HepG2 (cell line): ENCODE data around the gene RHOBTB1. TPM values are rescaled to one million over a fixed set of nuclear protein-coding genes. Genes with fewer than 3 reads are reported as not detected.

Experiments used
- CEBPG ChIP-seq: IDR thresholded peaks from 2 replicates; pipeline ENCODE4 v1.6.1; 2016
- CENPT ChIP-seq: sonication (generic); formaldehyde crosslinking; IDR thresholded peaks from 2 replicates; pipeline ENCODE4 v1.8.0; 2022; ENCODE audit warnings: low read depth, mild to moderate bottlenecking, moderate library complexity, missing genetic modification reagents
- CREB1 ChIP-seq, 2 experiments: fragments of 450-650 bp in 1 of 2; IDR thresholded peaks; 2 replicates each; pipeline ENCODE4 v1.6.1; 2016 to 2017; ENCODE audit warnings: control low read depth in 1 of 2, mild to moderate bottlenecking in 1 of 2, missing compliant biosample characterization in 1 of 2, missing genetic modification characterization in 1 of 2
- HHEX ChIP-seq: IDR thresholded peaks from 2 replicates; pipeline ENCODE4 v1.6.1; 2016; ENCODE audit warnings: control low read depth
- ISX ChIP-seq: sonication (generic); formaldehyde crosslinking; conservative IDR thresholded peaks from 2 replicates; pipeline ENCODE4 v1.5.0; 2020; ENCODE audit warnings: missing genetic modification reagents
- KLF13 ChIP-seq: sonication (generic); formaldehyde crosslinking; IDR thresholded peaks from 2 replicates; pipeline ENCODE4 v1.4.0; 2020; ENCODE audit warnings: mild to moderate bottlenecking, missing genetic modification reagents
- NONO ChIP-seq, 2 experiments: fragments of 450-650 bp in 1 of 2; sonication (generic) in 1 of 2; formaldehyde crosslinking in 1 of 2; IDR thresholded peaks in 1 of 2; conservative IDR thresholded peaks in 1 of 2; 2 replicates each; pipeline versions ENCODE4 v1.6.1 to v1.8.0; 2017 to 2022; ENCODE audit warnings: mild to moderate bottlenecking in 1 of 2, missing genetic modification reagents in 1 of 2, moderate library complexity in 1 of 2
- RBFOX2 ChIP-seq: fragments of 200-400 bp; formaldehyde crosslinking; IDR thresholded peaks from 2 replicates; pipeline ENCODE4 v1.6.1; 2017; ENCODE audit warnings: low read depth, mild to moderate bottlenecking, low read length
- SIX4 ChIP-seq: sonication (generic); formaldehyde crosslinking; IDR thresholded peaks from 2 replicates; pipeline ENCODE4 v1.4.0; 2020; ENCODE audit warnings: missing genetic modification reagents
- SRSF1 ChIP-seq: fragments of 200-400 bp; formaldehyde crosslinking; optimal IDR thresholded peaks from 2 replicates; pipeline ENCODE3; 2017; ENCODE audit warnings: mild to moderate bottlenecking, low read depth, low read length, moderate library complexity
- TAF15 ChIP-seq: fragments of 200-400 bp; formaldehyde crosslinking; IDR thresholded peaks from one replicate; pipeline ENCODE4 v1.6.1; 2018; ENCODE audit warnings: mild to moderate bottlenecking, low read depth, low read length; ENCODE audit not compliant: poor library complexity, severe bottlenecking
- ZNF20 ChIP-seq: sonication (generic); formaldehyde crosslinking; IDR thresholded peaks from 2 replicates; pipeline ENCODE4 v1.4.0; 2020; ENCODE audit warnings: mild to moderate bottlenecking, moderate library complexity, missing genetic modification reagents
- ZNF263 ChIP-seq: sonication (generic); formaldehyde crosslinking; IDR thresholded peaks from 2 replicates; pipeline ENCODE4 v1.4.0; 2020; ENCODE audit warnings: missing genetic modification reagents
- ZNF282 ChIP-seq: fragments of 450-650 bp; IDR thresholded peaks from 2 replicates; pipeline ENCODE4 v1.6.1; 2018; ENCODE audit not compliant: partially characterized antibody
- ZNF343 ChIP-seq: sonication (generic); formaldehyde crosslinking; IDR thresholded peaks from 2 replicates; pipeline ENCODE4 v1.4.0; 2020; ENCODE audit warnings: mild to moderate bottlenecking, missing genetic modification reagents
- ZNF446 ChIP-seq: sonication (generic); formaldehyde crosslinking; IDR thresholded peaks from 2 replicates; pipeline ENCODE4 v1.5.0; 2020; ENCODE audit warnings: mild to moderate bottlenecking, missing genetic modification reagents
- ZNF530 ChIP-seq: sonication (generic); formaldehyde crosslinking; IDR thresholded peaks from 2 replicates; pipeline ENCODE4 v1.5.0; 2020; ENCODE audit warnings: low read depth, mild to moderate bottlenecking, missing genetic modification reagents
- ZNF616 ChIP-seq: sonication (generic); formaldehyde crosslinking; IDR thresholded peaks from 2 replicates; pipeline ENCODE4 v1.5.0; 2020; ENCODE audit warnings: low read depth, mild to moderate bottlenecking, missing genetic modification reagents
- ZNF629 ChIP-seq: sonication (generic); formaldehyde crosslinking; conservative IDR thresholded peaks from 2 replicates; pipeline ENCODE4 v1.5.0; 2020; ENCODE audit warnings: missing genetic modification reagents
- ZSCAN12 ChIP-seq: sonication (generic); formaldehyde crosslinking; IDR thresholded peaks from 2 replicates; pipeline ENCODE4 v1.9.0; 2021; ENCODE audit warnings: mild to moderate bottlenecking, missing genetic modification reagents
- polyA plus RNA-seq, 8 experiments: library from polyadenylated mRNA; depleted of rRNA in 3 of 8; stranded (reverse) in 7 of 8; unstranded in 1 of 8; fragments of >200 nt; fragmentation: Illumina TruSeq in 4 of 8; extraction: Trizol in 4 of 8; gene quantifications; 2 replicates each; pipeline versions ENCODE4 v1.2.1 to v1.2.3, GENCODE V29; 2011 to 2016; ENCODE audit warnings: low read depth in 4 of 8, missing spikeins in 1 of 8, mixed read lengths in 1 of 8; ENCODE audit not compliant: insufficient read depth in 1 of 8
- total RNA-seq, 5 experiments: library from RNA; depleted of rRNA; stranded (reverse); fragments of >200 nt; fragmentation: Illumina TruSeq; extraction: Trizol; gene quantifications; 2 replicates each; pipeline ENCODE4 v1.2.3, GENCODE V29; 2016; ENCODE audit warnings: low read depth in 1 of 5
- TF ChIP-seq, protein P1 (sequence below): sonication (generic); formaldehyde crosslinking; IDR thresholded peaks from 2 replicates; pipeline ENCODE4 v1.4.0; 2020; ENCODE audit warnings: mild to moderate bottlenecking, missing genetic modification reagents
- TF ChIP-seq, protein P2 (sequence below): IDR thresholded peaks from 2 replicates; pipeline ENCODE4 v1.6.1; 2012; ENCODE audit warnings: low read depth, low read length, improper control_type of control experiment
- TF ChIP-seq, protein P3 (sequence below): conservative IDR thresholded peaks from 2 replicates; pipeline ENCODE4 v1.6.1; 2018; ENCODE audit warnings: missing genetic modification reagents

The RHOBTB1 gene
- total and polyA plus RNA-seq, 2 of the 13 experiments (the other 11 are each of a cell fraction or from before 2014, with no cell fraction given): 18.8 to 59.5 TPM

DNA sequence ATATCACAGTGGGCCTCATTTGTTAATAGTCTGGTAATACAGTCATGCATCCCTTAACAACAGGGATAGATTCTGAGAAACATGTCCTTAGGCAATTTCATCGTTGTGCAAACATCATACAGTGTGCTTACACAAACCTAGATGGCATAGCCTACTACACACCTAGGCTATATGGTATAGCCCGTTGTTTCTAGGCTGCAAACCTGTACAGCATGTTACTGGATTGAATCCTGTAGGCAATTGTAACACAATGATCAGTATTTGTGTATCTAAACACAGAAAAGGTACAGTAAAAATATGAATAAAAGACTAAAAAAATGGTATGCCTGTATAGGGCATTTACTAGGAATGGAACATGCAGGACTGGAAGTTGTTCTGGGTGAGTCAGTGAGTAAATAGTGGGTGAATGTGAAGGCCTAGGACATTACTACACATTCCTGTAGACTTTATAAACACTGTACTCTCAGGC lies 12.0 kb upstream of the RHOBTB1 start (continued):
- TF ChIP-seq ZNF530 (CRISPR knock-in tag) (no peak), ZSCAN12 (CRISPR knock-in tag) (no peak), TAF15 (no peak), SRSF1 (no peak), ISX (CRISPR knock-in tag) (no peak), ZNF343 (CRISPR knock-in tag) (no peak), HHEX (CRISPR knock-in tag) (no peak), SIX4 (CRISPR knock-in tag) (no peak), ZNF20 (no peak), NONO (IDR thresholded peaks at IDR 0.05) (no peak), NONO (CRISPR knock-in tag; conservative IDR thresholded peaks at IDR 0.05) (no peak), ZNF263 (CRISPR knock-in tag) (no peak), ZNF282 (no peak), ZNF629 (no peak), CREB1 (IDR thresholded peaks at IDR 0.05) (no peak), CREB1 (CRISPR knock-in tag; IDR thresholded peaks at IDR 0.05) (no peak), CENPT (CRISPR knock-in tag) (no peak), ZNF446 (CRISPR knock-in tag) (no peak), RBFOX2 (no peak), KLF13 (no peak), CEBPG (peak; percentile 76), ZNF616 (CRISPR knock-in tag) (no peak)
- TF ChIP-seq, protein P1, sequence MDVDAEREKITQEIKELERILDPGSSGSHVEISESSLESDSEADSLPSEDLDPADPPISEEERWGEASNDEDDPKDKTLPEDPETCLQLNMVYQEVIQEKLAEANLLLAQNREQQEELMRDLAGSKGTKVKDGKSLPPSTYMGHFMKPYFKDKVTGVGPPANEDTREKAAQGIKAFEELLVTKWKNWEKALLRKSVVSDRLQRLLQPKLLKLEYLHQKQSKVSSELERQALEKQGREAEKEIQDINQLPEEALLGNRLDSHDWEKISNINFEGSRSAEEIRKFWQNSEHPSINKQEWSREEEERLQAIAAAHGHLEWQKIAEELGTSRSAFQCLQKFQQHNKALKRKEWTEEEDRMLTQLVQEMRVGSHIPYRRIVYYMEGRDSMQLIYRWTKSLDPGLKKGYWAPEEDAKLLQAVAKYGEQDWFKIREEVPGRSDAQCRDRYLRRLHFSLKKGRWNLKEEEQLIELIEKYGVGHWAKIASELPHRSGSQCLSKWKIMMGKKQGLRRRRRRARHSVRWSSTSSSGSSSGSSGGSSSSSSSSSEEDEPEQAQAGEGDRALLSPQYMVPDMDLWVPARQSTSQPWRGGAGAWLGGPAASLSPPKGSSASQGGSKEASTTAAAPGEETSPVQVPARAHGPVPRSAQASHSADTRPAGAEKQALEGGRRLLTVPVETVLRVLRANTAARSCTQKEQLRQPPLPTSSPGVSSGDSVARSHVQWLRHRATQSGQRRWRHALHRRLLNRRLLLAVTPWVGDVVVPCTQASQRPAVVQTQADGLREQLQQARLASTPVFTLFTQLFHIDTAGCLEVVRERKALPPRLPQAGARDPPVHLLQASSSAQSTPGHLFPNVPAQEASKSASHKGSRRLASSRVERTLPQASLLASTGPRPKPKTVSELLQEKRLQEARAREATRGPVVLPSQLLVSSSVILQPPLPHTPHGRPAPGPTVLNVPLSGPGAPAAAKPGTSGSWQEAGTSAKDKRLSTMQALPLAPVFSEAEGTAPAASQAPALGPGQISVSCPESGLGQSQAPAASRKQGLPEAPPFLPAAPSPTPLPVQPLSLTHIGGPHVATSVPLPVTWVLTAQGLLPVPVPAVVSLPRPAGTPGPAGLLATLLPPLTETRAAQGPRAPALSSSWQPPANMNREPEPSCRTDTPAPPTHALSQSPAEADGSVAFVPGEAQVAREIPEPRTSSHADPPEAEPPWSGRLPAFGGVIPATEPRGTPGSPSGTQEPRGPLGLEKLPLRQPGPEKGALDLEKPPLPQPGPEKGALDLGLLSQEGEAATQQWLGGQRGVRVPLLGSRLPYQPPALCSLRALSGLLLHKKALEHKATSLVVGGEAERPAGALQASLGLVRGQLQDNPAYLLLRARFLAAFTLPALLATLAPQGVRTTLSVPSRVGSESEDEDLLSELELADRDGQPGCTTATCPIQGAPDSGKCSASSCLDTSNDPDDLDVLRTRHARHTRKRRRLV (CRISPR knock-in tag): no peak
- TF ChIP-seq, protein P2, sequence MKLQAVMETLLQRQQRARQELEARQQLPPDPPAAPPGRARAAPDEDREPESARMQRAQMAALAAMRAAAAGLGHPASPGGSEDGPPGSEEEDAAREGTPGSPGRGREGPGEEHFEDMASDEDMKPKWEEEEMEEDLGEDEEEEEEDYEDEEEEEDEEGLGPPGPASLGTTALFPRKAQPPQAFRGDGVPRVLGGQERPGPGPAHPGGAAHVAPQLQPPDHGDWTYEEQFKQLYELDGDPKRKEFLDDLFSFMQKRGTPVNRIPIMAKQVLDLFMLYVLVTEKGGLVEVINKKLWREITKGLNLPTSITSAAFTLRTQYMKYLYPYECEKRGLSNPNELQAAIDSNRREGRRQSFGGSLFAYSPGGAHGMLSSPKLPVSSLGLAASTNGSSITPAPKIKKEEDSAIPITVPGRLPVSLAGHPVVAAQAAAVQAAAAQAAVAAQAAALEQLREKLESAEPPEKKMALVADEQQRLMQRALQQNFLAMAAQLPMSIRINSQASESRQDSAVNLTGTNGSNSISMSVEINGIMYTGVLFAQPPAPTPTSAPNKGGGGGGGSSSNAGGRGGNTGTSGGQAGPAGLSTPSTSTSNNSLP: peak; percentile 16; the same call in 1 of the 2 replicates
- TF ChIP-seq, protein P3, sequence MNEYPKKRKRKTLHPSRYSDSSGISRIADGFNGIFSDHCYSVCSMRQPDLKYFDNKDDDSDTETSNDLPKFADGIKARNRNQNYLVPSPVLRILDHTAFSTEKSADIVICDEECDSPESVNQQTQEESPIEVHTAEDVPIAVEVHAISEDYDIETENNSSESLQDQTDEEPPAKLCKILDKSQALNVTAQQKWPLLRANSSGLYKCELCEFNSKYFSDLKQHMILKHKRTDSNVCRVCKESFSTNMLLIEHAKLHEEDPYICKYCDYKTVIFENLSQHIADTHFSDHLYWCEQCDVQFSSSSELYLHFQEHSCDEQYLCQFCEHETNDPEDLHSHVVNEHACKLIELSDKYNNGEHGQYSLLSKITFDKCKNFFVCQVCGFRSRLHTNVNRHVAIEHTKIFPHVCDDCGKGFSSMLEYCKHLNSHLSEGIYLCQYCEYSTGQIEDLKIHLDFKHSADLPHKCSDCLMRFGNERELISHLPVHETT (CRISPR knock-in tag): no peak
